Measurements from ENCODE around the gene CHRNB1. TPM values are rescaled to one million over a fixed set of nuclear protein-coding genes. Genes with fewer than 3 reads are reported as not detected.

Gene CHRNB1
- 6.0 and 7.9 TPM in 2 replicates for total RNA-seq (2014; rRNA removed; shearing (Covaris generic))
- polyA plus RNA-seq (2015; cell fraction: cytosol; rRNA removed), result 6.6 and 7.8 TPM in 2 replicates
- polyA plus RNA-seq (2015; cell fraction: nucleus; rRNA removed), result 2.8 and 3.1 TPM in 2 replicates

- DNase-seq (ENCODE audit: low read depth), result no peak
These were observed at the start of gene CHRNB1 for GRCh38 chr17:7444682-7445618. TSS of gene CHRNB1 (plus strand) at chr17:7445061. CDS start at chr17:7445128, 67 bp downstream.

- DNase-seq (ENCODE audit: low read depth), result no peak
These were observed 48.7 kb upstream of the CHRNB1 start for GRCh38 chr17:7396147-7396546.

GRCh38 chr17:7398612-7399011, 46.2 kb upstream of the CHRNB1 start:
- DNase-seq (ENCODE audit: low read depth), result no peak

- DNase-seq (ENCODE audit: low read depth), result no peak
These were observed 41.7 kb upstream of the CHRNB1 start for GRCh38 chr17:7403043-7403726.

- no peak for DNase-seq (ENCODE audit: low read depth)
These were observed 41.2 kb upstream of the CHRNB1 start for GRCh38 chr17:7403727-7403976.

- peak; percentile 99 for DNase-seq (ENCODE audit: low read depth)
These were observed 40.7 kb upstream of the CHRNB1 start, which contains the start of gene TMEM256 for GRCh38 chr17:7403977-7404736. TSS of gene TMEM256 (minus strand) at chr17:7404097. CDS start at chr17:7404084, 13 bp downstream.

- DNase-seq (ENCODE audit: low read depth), result no peak
These were observed 40.0 kb upstream of the CHRNB1 start for GRCh38 chr17:7404737-7405349.

GRCh38 chr17:7405350-7406234, 39.3 kb upstream of the CHRNB1 start:
- DNase-seq (ENCODE audit: low read depth), result no peak

- DNase-seq (ENCODE audit: low read depth), result no peak
These were observed 38.5 kb upstream of the CHRNB1 start for GRCh38 chr17:7406235-7406825.

- DNase-seq (ENCODE audit: low read depth), result no peak
These were observed 37.8 kb upstream of the CHRNB1 start for GRCh38 chr17:7407082-7407481.

- DNase-seq (ENCODE audit: low read depth), result no peak
These were observed 37.2 kb upstream of the CHRNB1 start, which contains the start of gene NLGN2 for GRCh38 chr17:7407485-7408251. TSS of gene NLGN2 (plus strand) at chr17:7407845. CDS start at chr17:7408256, 411 bp downstream.

- DNase-seq (ENCODE audit: low read depth), result no peak
These were observed 36.6 kb upstream of the CHRNB1 start for GRCh38 chr17:7408252-7408727.

- DNase-seq (ENCODE audit: low read depth), result no peak
These were observed 36.0 kb upstream of the CHRNB1 start for GRCh38 chr17:7408863-7409262.

- DNase-seq (ENCODE audit: low read depth), result no peak
These were observed 35.1 kb upstream of the CHRNB1 start for GRCh38 chr17:7409716-7410115.

- no peak for DNase-seq (ENCODE audit: low read depth)
These were observed 34.0 kb upstream of the CHRNB1 start for GRCh38 chr17:7410634-7411426.

- no peak for DNase-seq (ENCODE audit: low read depth)
These were observed 33.5 kb upstream of the CHRNB1 start for GRCh38 chr17:7411427-7411750.

GRCh38 chr17:7413346-7413985, 31.4 kb upstream of the CHRNB1 start:
- DNase-seq (ENCODE audit: low read depth), result peak; percentile 75

- no peak for DNase-seq (ENCODE audit: low read depth)
These were observed 30.0 kb upstream of the CHRNB1 start for GRCh38 chr17:7414837-7415236.
